CD4-positive, alpha-beta memory T cell (primary cell): Measurements from ENCODE around the gene TSPAN2. TPM values are rescaled to one million over a fixed set of nuclear protein-coding genes. Genes with fewer than 3 reads are reported as not detected.

ENCODE experiments used
- CTCF ChIA-PET: fragments of 350-600 bp; sonication (Branson Sonifier 250); formaldehyde crosslinking; loops from one replicate; lab custom pipeline; 2021; ENCODE audit warnings: inconsistent platforms; ENCODE audit not compliant: partially characterized antibody; lab: Charles Lee
- POLR2A ChIA-PET: fragments of 350-600 bp; sonication (Branson Sonifier 250); formaldehyde crosslinking; loops from one replicate; lab custom pipeline; 2021; ENCODE audit not compliant: partially characterized antibody; lab: Charles Lee
- DNase-seq, 5 donors: peaks; one replicate each; pipeline versions ENCODE4 v3.0.0 to v3.0.0-alpha.2; 2020 to 2022; ENCODE audit warnings: mixed read lengths in 1 of 5
- H3K27ac ChIP-seq: one replicate; pipeline ENCODE4 v1.7.0; 2013; ENCODE audit warnings: low read depth, low read length
- H3K27me3 ChIP-seq: 2 replicates; pipeline ENCODE4 v1.7.0; 2013; ENCODE audit warnings: mild to moderate bottlenecking, low read length, moderate library complexity; ENCODE audit not compliant: insufficient read depth
- H3K36me3 ChIP-seq: 2 replicates; pipeline ENCODE4 v1.7.0; 2013; ENCODE audit warnings: mild to moderate bottlenecking, low read length, moderate library complexity; ENCODE audit not compliant: insufficient read depth
- H3K4me1 ChIP-seq: 2 replicates; pipeline ENCODE4 v1.7.0; 2013; ENCODE audit warnings: mild to moderate bottlenecking, low read length, moderate library complexity; ENCODE audit not compliant: insufficient read depth
- H3K4me3 ChIP-seq, 2 donors: one replicate each; pipeline ENCODE4 v1.7.0; 2013; ENCODE audit warnings: low read length in 2 of 2, mild to moderate bottlenecking in 1 of 2
- H3K9me3 ChIP-seq, 2 donors: one replicate each; pipeline ENCODE4 v1.7.0; 2013; ENCODE audit warnings: low read length in 2 of 2, control low read depth in 1 of 2; ENCODE audit not compliant: control insufficient read depth in 1 of 2
- H3K27ac Mint-ChIP-seq, 7 donors: one replicate each; pipeline ENCODE4 v1.8.0; 2020 to 2021; ENCODE audit warnings: mixed read lengths in 7 of 7, mild to moderate bottlenecking in 6 of 7, inconsistent platforms in 3 of 7, moderate library complexity in 3 of 7
- H3K27me3 Mint-ChIP-seq, 2 donors: one replicate each; pipeline ENCODE4 v1.8.0; 2020 to 2021; ENCODE audit warnings: mixed read lengths in 2 of 2
- H3K36me3 Mint-ChIP-seq, 2 donors: one replicate each; pipeline ENCODE4 v1.8.0; 2020 to 2021; ENCODE audit warnings: mixed read lengths in 2 of 2, inconsistent platforms in 1 of 2, mild to moderate bottlenecking in 1 of 2
- H3K4me1 Mint-ChIP-seq, 4 donors: one replicate each; pipeline ENCODE4 v1.8.0; 2020 to 2021; ENCODE audit warnings: mixed read lengths in 4 of 4, mild to moderate bottlenecking in 1 of 4
- H3K4me3 Mint-ChIP-seq, 8 donors: one replicate each; pipeline ENCODE4 v1.8.0; 2020 to 2021; ENCODE audit warnings: mixed read lengths in 8 of 8, mild to moderate bottlenecking in 7 of 8, moderate library complexity in 6 of 8, inconsistent platforms in 3 of 8
- H3K9me3 Mint-ChIP-seq, 8 donors: one replicate each; pipeline ENCODE4 v1.8.0; 2020 to 2021; ENCODE audit warnings: mixed read lengths in 8 of 8, mild to moderate bottlenecking in 5 of 8, inconsistent platforms in 3 of 8, moderate library complexity in 1 of 8
- intact Hi-C: fragments of 100-400 bp; cut with micrococcal nuclease; formaldehyde crosslinking; loops from one replicate; pipeline ENCODE4 v1.15.1; 2023
- polyA plus RNA-seq, 2 donors: library from polyadenylated mRNA; unstranded; fragments of 300-500 nt; fragmentation: Illumina TruSeq; gene quantifications; one replicate each; pipeline ENCODE4 v1.2.3, GENCODE V29; 2021
- total RNA-seq, 2 experiments: library from RNA; stranded (reverse); gene quantifications; one replicate each; pipeline ENCODE4 v1.2.3, GENCODE V29; 2021

The TSPAN2 gene
- total and polyA plus RNA-seq, 4 experiments from 2014 or later, result 1.3 to 21.8 (median 12.1) TPM

GRCh38 chr1:115012006-115012405, 77.3 kb downstream of the TSPAN2 start:
- no peaks in the 10 kb centered on the region for H3K9me3 ChIP-seq
- intact Hi-C loops, result no loop called here
- no peaks in the 10 kb centered on the region for H3K4me1 ChIP-seq
- ChIA-PET CTCF (interaction anchor here (1.3 kb wide), 1 partner anchor 39 kb away, joined by 3 read pairs; no protein-coding TSS in a partner anchor), POLR2A (no interaction called here)
- no peaks in the 10 kb centered on the region for H3K4me1 Mint-ChIP-seq
- H3K9me3 Mint-ChIP-seq, result peaks cover 0 to 4% (median 0%) of the 10 kb centered on the region in 8 donors
- H3K4me3 Mint-ChIP-seq, result no peak overlapping the region
- no peaks in the 10 kb centered on the region for H3K27me3 ChIP-seq
- no peaks in the 10 kb centered on the region for H3K36me3 Mint-ChIP-seq
- H3K27me3 Mint-ChIP-seq, result peaks cover 1 to 7% of the 10 kb centered on the region in 2 donors
- no peak overlapping the region for H3K27ac ChIP-seq
- no peak overlapping the region for H3K4me3 ChIP-seq
- no peak for DNase-seq
- no peak overlapping the region for H3K27ac Mint-ChIP-seq
- no peaks in the 10 kb centered on the region for H3K36me3 ChIP-seq

- H3K27ac Mint-ChIP-seq, result no peak overlapping the region
- H3K36me3 Mint-ChIP-seq, result no peaks in the 10 kb centered on the region
- Histone ChIP-seq H3K36me3 (no peaks in the 10 kb centered on the region), H3K9me3 (no peaks in the 10 kb centered on the region), H3K4me1 (no peaks in the 10 kb centered on the region), H3K4me3 (no peak overlapping the region), H3K27me3 (no peaks in the 10 kb centered on the region), H3K27ac (no peak overlapping the region)
- DNase-seq, result no peak
- no peaks in the 10 kb centered on the region for H3K4me1 Mint-ChIP-seq
- H3K9me3 Mint-ChIP-seq, result peaks cover 0 to 3% (median 0%) of the 10 kb centered on the region in 8 donors
- intact Hi-C loops, result no loop called here
- ChIA-PET POLR2A (no interaction called here), CTCF (no interaction called here)
- H3K27me3 Mint-ChIP-seq, result peaks cover 7 to 12% of the 10 kb centered on the region in 2 donors
- no peak overlapping the region for H3K4me3 Mint-ChIP-seq
These were observed 83.1 kb downstream of the TSPAN2 start for GRCh38 chr1:115006191-115006590.

Other genes with a start within 250 kb of the TSPAN2 start
- gene SYCP1, start 234.6 kb downstream of the TSPAN2 start, total RNA-seq, result not detected
- gene SYCP1, start 234.6 kb downstream of the TSPAN2 start, polyA plus RNA-seq, result not detected
- gene TSHB, start 59.7 kb downstream of the TSPAN2 start, total RNA-seq, result not detected
- gene TSHB, start 59.7 kb downstream of the TSPAN2 start, polyA plus RNA-seq, result not detected
- not detected for gene NGF, start 248.7 kb upstream of the TSPAN2 start, total RNA-seq
- gene NGF, start 248.7 kb upstream of the TSPAN2 start, polyA plus RNA-seq, result not detected